ENCODE measurements around the gene CHDH. TPM values are rescaled to one million over a fixed set of nuclear protein-coding genes. Genes with fewer than 3 reads are reported as not detected.
A peak's percentile ranks its signal among the peaks of the same experiment; 100 is the strongest.

Gene CHDH
- total and polyA plus RNA-seq, 2 experiments from 2014 or later = 31.1 to 62.6 TPM

DNA sequence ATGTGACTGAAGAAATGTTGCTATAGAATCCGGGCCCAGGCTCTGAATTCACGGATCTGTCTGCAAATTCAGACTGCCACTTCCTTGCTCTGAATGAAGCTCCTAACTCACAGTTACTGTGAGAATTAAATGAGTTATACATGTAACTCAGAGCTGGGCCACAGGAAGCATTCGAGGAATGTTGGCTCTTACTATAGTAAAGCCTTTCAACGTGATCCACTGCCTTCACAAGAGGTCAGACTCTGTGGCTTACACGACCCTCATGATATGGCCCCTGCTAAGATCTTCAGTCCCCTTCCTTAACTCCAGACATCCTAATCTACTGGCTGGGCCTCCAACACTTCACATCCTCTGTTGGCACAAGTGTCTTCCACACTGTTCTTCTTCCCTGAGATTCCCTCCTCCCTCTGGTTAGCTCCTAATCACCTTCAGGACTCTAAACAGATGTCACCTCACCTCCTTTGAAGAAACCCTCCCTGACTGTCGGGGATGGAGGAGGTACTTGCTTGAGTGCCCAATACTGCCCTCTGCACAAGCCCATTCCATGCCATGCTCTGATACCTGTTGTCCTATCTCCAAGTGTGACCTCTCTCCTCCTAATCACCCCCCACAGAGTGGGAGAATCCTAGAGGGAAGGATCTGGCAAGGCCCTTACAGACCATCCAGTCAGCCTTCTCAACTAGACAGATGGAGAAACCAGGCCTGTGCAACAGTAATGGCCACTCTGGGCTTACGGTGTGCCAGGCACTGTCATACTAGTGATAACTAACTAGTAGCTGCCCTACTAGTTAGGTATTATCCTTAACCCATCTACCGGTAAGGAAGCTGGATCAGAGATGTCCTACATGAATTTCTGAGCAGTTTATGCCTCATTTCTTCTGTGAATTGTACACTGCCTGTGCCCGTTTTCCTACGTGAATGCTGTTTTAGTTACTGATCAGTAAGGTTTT is 34.5 kb upstream of the CHDH start:
- H3K4me3 ChIP-seq = peak overlapping the region; percentile 89
- WGBS (ENCODE audit: low lambda C conversion rate, missing lambda C conversion rate) = 55% methylated on average over 10 of the region's 10 CpGs
- H2AFZ ChIP-seq = peak overlapping the region; percentile 87
- H3K4me2 ChIP-seq = peak overlapping the region; percentile 80
- DNase-seq (ENCODE audit: low spot score) = no peak
- peaks cover 9% of the 10 kb centered on the region for H3K36me3 ChIP-seq (replicated peaks; ENCODE audit: insufficient read depth, low read depth)
- H3K79me2 ChIP-seq = peaks cover 25% of the 10 kb centered on the region
- H3K9me2 ChIP-seq (replicated peaks; ENCODE audit: insufficient read depth) = no peaks in the 10 kb centered on the region
- H3K27me3 ChIP-seq = no peaks in the 10 kb centered on the region
- no peak for TF ChIP-seq EZH2 (IDR thresholded peaks at IDR 0.05; ENCODE audit: borderline replicate concordance)
- no peak for TF ChIP-seq EZH2phosphoT487 (IDR thresholded peaks at IDR 0.05; ENCODE audit: low read depth, severe bottlenecking, unreplicated experiment)
- TF ChIP-seq, protein P1, sequence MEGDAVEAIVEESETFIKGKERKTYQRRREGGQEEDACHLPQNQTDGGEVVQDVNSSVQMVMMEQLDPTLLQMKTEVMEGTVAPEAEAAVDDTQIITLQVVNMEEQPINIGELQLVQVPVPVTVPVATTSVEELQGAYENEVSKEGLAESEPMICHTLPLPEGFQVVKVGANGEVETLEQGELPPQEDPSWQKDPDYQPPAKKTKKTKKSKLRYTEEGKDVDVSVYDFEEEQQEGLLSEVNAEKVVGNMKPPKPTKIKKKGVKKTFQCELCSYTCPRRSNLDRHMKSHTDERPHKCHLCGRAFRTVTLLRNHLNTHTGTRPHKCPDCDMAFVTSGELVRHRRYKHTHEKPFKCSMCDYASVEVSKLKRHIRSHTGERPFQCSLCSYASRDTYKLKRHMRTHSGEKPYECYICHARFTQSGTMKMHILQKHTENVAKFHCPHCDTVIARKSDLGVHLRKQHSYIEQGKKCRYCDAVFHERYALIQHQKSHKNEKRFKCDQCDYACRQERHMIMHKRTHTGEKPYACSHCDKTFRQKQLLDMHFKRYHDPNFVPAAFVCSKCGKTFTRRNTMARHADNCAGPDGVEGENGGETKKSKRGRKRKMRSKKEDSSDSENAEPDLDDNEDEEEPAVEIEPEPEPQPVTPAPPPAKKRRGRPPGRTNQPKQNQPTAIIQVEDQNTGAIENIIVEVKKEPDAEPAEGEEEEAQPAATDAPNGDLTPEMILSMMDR (IDR thresholded peaks at IDR 0.05; ENCODE audit: poor library complexity) = no peak
- H3K9me3 ChIP-seq (ENCODE audit: low read depth) = no peaks in the 10 kb centered on the region
- peaks cover 16% of the 10 kb centered on the region for H3K4me1 ChIP-seq (ENCODE audit: insufficient read depth)
- H3K27ac ChIP-seq = peak overlapping the region; percentile 94
- H4K20me1 ChIP-seq (ENCODE audit: insufficient read depth, poor library complexity, severe bottlenecking) = no peaks in the 10 kb centered on the region

DNA sequence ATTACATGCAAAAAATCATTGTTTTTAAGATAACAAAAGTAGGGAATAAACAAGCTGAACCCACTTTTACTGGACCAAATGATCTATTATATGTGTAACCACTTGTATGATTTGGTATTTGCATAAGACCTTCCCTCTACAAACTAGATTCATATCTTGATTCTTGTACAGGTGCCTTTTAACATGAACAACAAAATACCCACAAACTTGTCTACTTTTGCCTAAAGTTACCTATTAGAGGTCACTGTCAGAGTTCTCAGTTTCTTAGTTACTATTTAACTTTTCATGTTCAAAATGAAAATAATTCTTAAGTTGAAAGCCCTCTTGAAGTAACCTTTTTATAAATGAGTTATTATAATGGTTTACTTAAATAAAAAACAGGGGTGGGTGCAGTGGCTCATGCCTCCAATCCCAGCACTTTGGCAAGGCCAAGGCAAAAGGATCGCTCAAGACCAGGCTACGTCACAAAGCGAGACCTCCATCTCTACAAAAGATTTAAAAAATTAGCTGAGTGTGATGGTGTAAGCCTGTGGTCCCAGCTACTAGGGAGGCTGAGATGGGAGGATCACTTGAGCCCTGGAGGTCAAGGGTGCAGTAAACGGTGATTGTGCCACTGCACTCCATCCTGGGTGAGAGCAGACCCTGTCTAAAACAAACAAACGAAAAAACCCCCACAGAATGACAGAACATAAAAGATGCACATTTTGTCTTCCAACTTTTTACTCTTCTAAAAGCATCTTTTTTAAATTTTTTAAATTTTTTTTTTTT is 19.7 kb upstream of the CHDH start:
- no peak for DNase-seq (ENCODE audit: low spot score)
- H3K9me2 ChIP-seq (replicated peaks; ENCODE audit: insufficient read depth) = no peaks in the 10 kb centered on the region
- no peaks in the 10 kb centered on the region for H3K79me2 ChIP-seq
- TF ChIP-seq, protein P1 (IDR thresholded peaks at IDR 0.05; ENCODE audit: poor library complexity) = no peak
- TF ChIP-seq EZH2 (IDR thresholded peaks at IDR 0.05; ENCODE audit: borderline replicate concordance) = no peak
- no peak for TF ChIP-seq EZH2phosphoT487 (IDR thresholded peaks at IDR 0.05; ENCODE audit: low read depth, severe bottlenecking, unreplicated experiment)
- H3K36me3 ChIP-seq (replicated peaks; ENCODE audit: insufficient read depth, low read depth) = no peaks in the 10 kb centered on the region
- H3K27ac ChIP-seq = no peak overlapping the region
- H2AFZ ChIP-seq = no peak overlapping the region
- WGBS (ENCODE audit: low lambda C conversion rate, missing lambda C conversion rate) = 93% methylated on average over 5 of the region's 5 CpGs
- H3K4me3 ChIP-seq = no peak overlapping the region
- no peaks in the 10 kb centered on the region for H3K27me3 ChIP-seq
- no peaks in the 10 kb centered on the region for H4K20me1 ChIP-seq (ENCODE audit: insufficient read depth, poor library complexity, severe bottlenecking)
- H3K4me2 ChIP-seq = no peak overlapping the region
- H3K4me1 ChIP-seq (ENCODE audit: insufficient read depth) = no peaks in the 10 kb centered on the region
- no peaks in the 10 kb centered on the region for H3K9me3 ChIP-seq (ENCODE audit: low read depth)

DNA sequence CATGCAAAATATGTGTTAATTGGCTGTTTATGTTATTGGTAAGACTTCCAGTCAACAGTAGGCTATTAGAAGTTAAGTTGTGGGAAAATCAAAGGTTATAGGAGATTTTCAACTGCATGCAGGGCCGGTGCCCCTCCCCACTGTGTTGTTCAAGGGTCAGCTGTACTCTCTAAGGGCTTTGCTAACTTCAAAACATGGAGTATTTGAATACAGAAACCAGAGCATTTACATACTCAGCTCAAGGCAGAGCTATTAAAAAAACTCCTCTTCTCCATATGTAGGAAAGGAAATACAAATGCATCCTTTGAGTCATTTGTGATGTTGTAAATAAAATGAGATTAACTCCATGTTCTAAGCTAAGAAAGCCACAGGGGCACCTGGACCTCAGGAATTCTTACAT is 16.9 kb upstream of the CHDH start:
- no peaks in the 10 kb centered on the region for H3K36me3 ChIP-seq (replicated peaks; ENCODE audit: insufficient read depth, low read depth)
- no peaks in the 10 kb centered on the region for H4K20me1 ChIP-seq (ENCODE audit: insufficient read depth, poor library complexity, severe bottlenecking)
- H3K27ac ChIP-seq = no peak overlapping the region
- no peaks in the 10 kb centered on the region for H3K79me2 ChIP-seq
- no peak overlapping the region for H3K4me2 ChIP-seq
- H3K9me2 ChIP-seq (replicated peaks; ENCODE audit: insufficient read depth) = no peaks in the 10 kb centered on the region
- H3K9me3 ChIP-seq (ENCODE audit: low read depth) = no peaks in the 10 kb centered on the region
- H3K4me1 ChIP-seq (ENCODE audit: insufficient read depth) = no peaks in the 10 kb centered on the region
- DNase-seq (ENCODE audit: low spot score) = no peak
- TF ChIP-seq, protein P1 (IDR thresholded peaks at IDR 0.05; ENCODE audit: poor library complexity) = no peak
- TF ChIP-seq EZH2 (IDR thresholded peaks at IDR 0.05; ENCODE audit: borderline replicate concordance) (no peak), EZH2phosphoT487 (IDR thresholded peaks at IDR 0.05; ENCODE audit: low read depth, severe bottlenecking, unreplicated experiment) (no peak)
- H3K27me3 ChIP-seq = no peaks in the 10 kb centered on the region
- H2AFZ ChIP-seq = no peak overlapping the region
- WGBS (ENCODE audit: low lambda C conversion rate, missing lambda C conversion rate) = 87% methylated on average over 1 of the region's 1 CpG
- no peak overlapping the region for H3K4me3 ChIP-seq

All from hepatocyte (in vitro differentiated cells).